Neuronal stem cell (in vitro differentiated cells): ENCODE results near the gene GATAD1.

Source experiments
- DNase-seq: peaks from one replicate; pipeline ENCODE4 v3.0.0-alpha.2; 2013; ENCODE audit warnings: low spot score
- H2AFZ ChIP-seq: one replicate; pipeline ENCODE4 v1.6.1; 2013; ENCODE audit warnings: mild to moderate bottlenecking, low read length, inconsistent platforms
- H2AK5ac ChIP-seq: 2 replicates; pipeline ENCODE4 v1.6.1; 2013; ENCODE audit warnings: low read depth, mild to moderate bottlenecking, inconsistent platforms, low read length, moderate library complexity, mixed read lengths
- H2BK120ac ChIP-seq: 2 replicates; pipeline ENCODE4 v1.6.1; 2013; ENCODE audit warnings: low read depth, mild to moderate bottlenecking, inconsistent platforms, low read length, moderate library complexity, mixed read lengths
- H2BK12ac ChIP-seq: one replicate; pipeline ENCODE4 v1.6.1; 2013; ENCODE audit warnings: low read length, inconsistent platforms
- H2BK15ac ChIP-seq: 2 replicates; pipeline ENCODE4 v1.6.1; 2013; ENCODE audit warnings: mild to moderate bottlenecking, low read length, inconsistent platforms, mixed read lengths
- H2BK5ac ChIP-seq: one replicate; pipeline ENCODE4 v1.6.1; 2013; ENCODE audit warnings: inconsistent platforms, mild to moderate bottlenecking, low read length, moderate library complexity
- H3K14ac ChIP-seq: one replicate; pipeline ENCODE4 v1.6.1; 2013; ENCODE audit warnings: low read length, inconsistent platforms
- H3K18ac ChIP-seq: 2 replicates; pipeline ENCODE4 v1.6.1; 2013; ENCODE audit warnings: low read length, inconsistent platforms
- H3K23ac ChIP-seq: 2 replicates; pipeline ENCODE4 v1.6.1; 2013; ENCODE audit warnings: low read depth, mild to moderate bottlenecking, mixed read lengths, low read length, inconsistent platforms; ENCODE audit not compliant: poor library complexity
- H3K27ac ChIP-seq: replicated peaks from 3 replicates; pipeline ENCODE4 v1.5.1; 2013; ENCODE audit warnings: low read length, inconsistent platforms
- H3K27me3 ChIP-seq, 3 experiments: 2 replicates each; pipeline ENCODE4 v1.6.1; 2013; ENCODE audit warnings: low read length in 3 of 3, mild to moderate bottlenecking in 2 of 3, inconsistent platforms in 1 of 3, low read depth in 1 of 3, mixed read lengths in 1 of 3, moderate library complexity in 1 of 3; ENCODE audit not compliant: control insufficient read depth in 3 of 3, insufficient read depth in 3 of 3
- H3K36me3 ChIP-seq, 2 donors: replicated peaks in 1 of 2; 2 replicates each; pipeline ENCODE4 v1.6.1; 2013; ENCODE audit warnings: low read length in 2 of 2; ENCODE audit not compliant: control insufficient read depth in 2 of 2, insufficient read depth in 2 of 2
- H3K4ac ChIP-seq: 2 replicates; pipeline ENCODE4 v1.6.1; 2013; ENCODE audit warnings: inconsistent platforms, mild to moderate bottlenecking, low read length, moderate library complexity
- H3K4me1 ChIP-seq, 2 donors: 1 replicate in 1 of 2; 2 replicates in 1 of 2; pipeline ENCODE4 v1.6.1; 2013; ENCODE audit warnings: low read length in 2 of 2, low read depth in 1 of 2; ENCODE audit not compliant: control insufficient read depth in 2 of 2, insufficient read depth in 1 of 2
- H3K4me2 ChIP-seq: one replicate; pipeline ENCODE4 v1.6.1; 2013; ENCODE audit warnings: mild to moderate bottlenecking, low read length, inconsistent platforms; ENCODE audit not compliant: insufficient read depth, poor library complexity, severe bottlenecking
- H3K4me3 ChIP-seq, 2 donors: 2 replicates each; pipeline ENCODE4 v1.5.1; 2013; ENCODE audit warnings: low read length in 2 of 2, mild to moderate bottlenecking in 2 of 2, inconsistent platforms in 1 of 2, moderate library complexity in 1 of 2
- H3K79me1 ChIP-seq: one replicate; pipeline ENCODE4 v1.6.1; 2013; ENCODE audit warnings: low read depth, mild to moderate bottlenecking, inconsistent platforms, low read length, moderate library complexity
- H3K9ac ChIP-seq: one replicate; pipeline ENCODE4 v1.6.1; 2013; ENCODE audit warnings: mild to moderate bottlenecking, low read depth, low read length, inconsistent platforms; ENCODE audit not compliant: poor library complexity
- H3K9me3 ChIP-seq, 2 donors: replicated peaks in 1 of 2; 2 replicates each; pipeline versions ENCODE3 to v1.6.1; 2013; ENCODE audit warnings: low read length in 2 of 2, mild to moderate bottlenecking in 2 of 2, inconsistent platforms in 1 of 2, low read depth in 1 of 2, mixed read lengths in 1 of 2, moderate library complexity in 1 of 2; ENCODE audit not compliant: control insufficient read depth in 2 of 2, insufficient read depth in 1 of 2
- H4K8ac ChIP-seq: one replicate; pipeline ENCODE4 v1.6.1; 2013; ENCODE audit warnings: low read depth, mild to moderate bottlenecking, inconsistent platforms, low read length, moderate library complexity
- H4K91ac ChIP-seq: one replicate; pipeline ENCODE4 v1.6.1; 2013; ENCODE audit warnings: low read length, low read depth, mild to moderate bottlenecking, inconsistent platforms; ENCODE audit not compliant: poor library complexity
- WGBS, 2 donors: extraction: QIAGEN DNeasy Blood & Tissue Kit; methylation state at CpG; one replicate each; pipeline ENCODE4 v1.1.7; 2013; ENCODE audit warnings: missing lambda C conversion rate in 2 of 2, mixed read lengths in 1 of 2; ENCODE audit not compliant: insufficient read length in 2 of 2, insufficient replicate concordance in 1 of 2; ENCODE audit errors: extremely low coverage in 2 of 2; 5-methylcytosine and 5-hydroxymethylcytosine counted together

GATAD1 gene

GRCh38 chr7:92402920-92403759, 44.1 kb upstream of the GATAD1 start:
- peaks cover 0 to 8% of the 10 kb centered on the region in 2 donors for H3K4me1 ChIP-seq
- no CpG with 5 or more reads among the region's 4 CpGs for WGBS, 2 donors
- H2BK5ac ChIP-seq = no peak overlapping the region
- H2BK15ac ChIP-seq = no peak overlapping the region
- H3K27ac ChIP-seq = no peak overlapping the region
- no peak overlapping the region for H3K18ac ChIP-seq
- no peak overlapping the region for H4K91ac ChIP-seq
- H3K27me3 ChIP-seq = no peaks in the 10 kb centered on the region
- H2BK120ac ChIP-seq = no peak overlapping the region
- H3K79me1 ChIP-seq = no peaks in the 10 kb centered on the region
- no peak overlapping the region for H3K4me3 ChIP-seq
- H3K4ac ChIP-seq = no peak overlapping the region
- H3K9me3 ChIP-seq = no peaks in the 10 kb centered on the region
- peaks cover 8 to 34% of the 10 kb centered on the region in 2 donors for H3K36me3 ChIP-seq
- H4K8ac ChIP-seq = no peak overlapping the region
- DNase-seq = no peak
- H3K23ac ChIP-seq = no peak overlapping the region
- H3K4me2 ChIP-seq = no peak overlapping the region
- no peak overlapping the region for H2AK5ac ChIP-seq
- no peak overlapping the region for H3K14ac ChIP-seq
- H2AFZ ChIP-seq = no peak overlapping the region
- no peak overlapping the region for H2BK12ac ChIP-seq
- no peak overlapping the region for H3K9ac ChIP-seq

GRCh38 chr7:92403760-92404074, 43.6 kb upstream of the GATAD1 start:
- Histone ChIP-seq H3K79me1 (no peaks in the 10 kb centered on the region), H3K14ac (no peak overlapping the region), H2BK5ac (no peak overlapping the region), H3K4me1 (peaks cover 0 to 8% of the 10 kb centered on the region in 2 donors), H3K23ac (no peak overlapping the region), H2BK12ac (no peak overlapping the region), H3K18ac (no peak overlapping the region), H2BK15ac (no peak overlapping the region), H4K8ac (no peak overlapping the region), H3K9ac (no peak overlapping the region), H3K27me3 (no peaks in the 10 kb centered on the region), H3K4me3 (no peak overlapping the region), H3K9me3 (no peaks in the 10 kb centered on the region), H3K4me2 (no peak overlapping the region), H2BK120ac (no peak overlapping the region), H3K4ac (no peak overlapping the region), H2AK5ac (no peak overlapping the region), H2AFZ (no peak overlapping the region), H3K27ac (no peak overlapping the region), H3K36me3 (peaks cover 4 to 28% of the 10 kb centered on the region in 2 donors), H4K91ac (no peak overlapping the region)
- WGBS, 2 donors = no CpG with 5 or more reads among the region's 6 CpGs
- no peak for DNase-seq

- Histone ChIP-seq H3K4me2 (no peak overlapping the region), H2AK5ac (no peak overlapping the region), H3K27me3 (no peaks in the 10 kb centered on the region), H2AFZ (no peak overlapping the region), H3K79me1 (no peaks in the 10 kb centered on the region), H4K8ac (no peak overlapping the region), H2BK120ac (no peak overlapping the region), H3K4me1 (peaks cover 0 to 8% of the 10 kb centered on the region in 2 donors), H3K36me3 (peaks cover 3 to 24% of the 10 kb centered on the region in 2 donors), H3K14ac (no peak overlapping the region), H2BK5ac (no peak overlapping the region), H3K9ac (no peak overlapping the region), H3K27ac (no peak overlapping the region), H4K91ac (no peak overlapping the region), H3K4me3 (no peak overlapping the region), H3K18ac (no peak overlapping the region), H2BK12ac (no peak overlapping the region), H3K23ac (no peak overlapping the region), H3K4ac (no peak overlapping the region), H3K9me3 (no peaks in the 10 kb centered on the region), H2BK15ac (no peak overlapping the region)
- WGBS, 2 donors = no CpG with 5 or more reads among the region's 6 CpGs
- no peak for DNase-seq
Measured at GRCh38 chr7:92404170-92404614, 43.1 kb upstream of the GATAD1 start.

GRCh38 chr7:92409357-92409756, 37.9 kb upstream of the GATAD1 start:
- Histone ChIP-seq H3K9me3 (no peaks in the 10 kb centered on the region), H2AK5ac (no peak overlapping the region), H3K36me3 (no peaks in the 10 kb centered on the region), H4K91ac (no peak overlapping the region), H4K8ac (no peak overlapping the region), H2BK5ac (no peak overlapping the region), H3K4me2 (no peak overlapping the region), H3K4ac (no peak overlapping the region), H2BK12ac (no peak overlapping the region), H3K4me3 (no peak overlapping the region), H3K27ac (no peak overlapping the region), H3K23ac (no peak overlapping the region), H2AFZ (no peak overlapping the region), H3K27me3 (no peaks in the 10 kb centered on the region), H3K4me1 (no peaks in the 10 kb centered on the region), H2BK15ac (no peak overlapping the region), H3K14ac (no peak overlapping the region), H2BK120ac (no peak overlapping the region), H3K9ac (no peak overlapping the region), H3K18ac (no peak overlapping the region), H3K79me1 (no peaks in the 10 kb centered on the region)
- DNase-seq = no peak
- WGBS, 2 donors = no CpG with 5 or more reads among the region's 1 CpG
